IMR-90 (cell line): ENCODE results near the gene LENG1. TPM values are rescaled to one million over a fixed set of nuclear protein-coding genes. Genes with fewer than 3 reads are reported as not detected.
A peak's percentile ranks its signal among the peaks of the same experiment; 100 is the strongest.

Experiments
- ATAC-seq: fragments of 200-7000 bp; cut with Tn5 transposase; 2 replicates; pipeline ENCODE4 v1.9.1; 2020; ENCODE audit warnings: low read depth, mild to moderate bottlenecking, moderate library complexity
- BruUV-seq: library from RNA; stranded (reverse); fragments of 400-500 nt; replicated peaks from 2 replicates; lab custom pipeline; 2021; lab: Mats Ljungman, UMichigan
- CTCF ChIA-PET: fragments of 300-600 bp; formaldehyde crosslinking; extraction: SDS; loops from one replicate; lab custom pipeline; 2021; ENCODE audit warnings: antibody characterized with exemption; lab: Yijun Ruan, JAX
- POLR2A ChIA-PET: fragments of 300-600 bp; sonication (Branson Sonifier 250); formaldehyde crosslinking; loops from one replicate; lab custom pipeline; 2022; ENCODE audit warnings: antibody characterized with exemption; ENCODE audit not compliant: unreplicated experiment; lab: Charles Lee
- DNase-seq: peaks from one replicate; pipeline ENCODE4 v3.0.0; 2013
- H2AFZ ChIP-seq: replicated peaks from 2 replicates; pipeline ENCODE3; 2013; ENCODE audit warnings: low read length, mild to moderate bottlenecking; ENCODE audit not compliant: poor library complexity
- H2AK5ac ChIP-seq: 2 replicates; pipeline ENCODE4 v1.6.1; 2013; ENCODE audit warnings: low read depth, low read length, inconsistent platforms
- H2AK9ac ChIP-seq: replicated peaks from 2 replicates; pipeline ENCODE3; 2013; ENCODE audit warnings: mild to moderate bottlenecking, low read depth, low read length, moderate library complexity; ENCODE audit not compliant: poor library complexity
- H2BK120ac ChIP-seq: 2 replicates; pipeline ENCODE4 v1.6.1; 2013; ENCODE audit warnings: low read depth, low read length, inconsistent platforms
- H2BK15ac ChIP-seq: 3 replicates; pipeline ENCODE4 v1.6.1; 2013; ENCODE audit warnings: low read depth, low read length, inconsistent platforms
- H2BK20ac ChIP-seq: 2 replicates; pipeline ENCODE4 v1.6.1; 2013; ENCODE audit warnings: low read depth, mild to moderate bottlenecking, inconsistent platforms, low read length, moderate library complexity
- H2BK5ac ChIP-seq: 2 replicates; pipeline ENCODE4 v1.6.1; 2013; ENCODE audit warnings: mild to moderate bottlenecking, low read depth, low read length, inconsistent platforms; ENCODE audit not compliant: poor library complexity, severe bottlenecking
- H3K14ac ChIP-seq: replicated peaks from 2 replicates; pipeline ENCODE4 v1.6.1; 2013; ENCODE audit warnings: low read depth, low read length, inconsistent platforms
- H3K18ac ChIP-seq: 2 replicates; pipeline ENCODE4 v1.6.1; 2013; ENCODE audit warnings: low read depth, low read length, control low read depth
- H3K23ac ChIP-seq: 2 replicates; pipeline ENCODE4 v1.6.1; 2013; ENCODE audit warnings: low read depth, low read length, inconsistent platforms
- H3K27ac ChIP-seq: 2 replicates; pipeline ENCODE4 v1.5.1; 2013; ENCODE audit warnings: mild to moderate bottlenecking, control low read depth, low read length; ENCODE audit not compliant: insufficient read depth
- H3K27me3 ChIP-seq: 2 replicates; pipeline ENCODE4 v1.6.1; 2013; ENCODE audit warnings: low read length; ENCODE audit not compliant: control insufficient read depth, insufficient read depth
- H3K36me3 ChIP-seq: 2 replicates; pipeline ENCODE4 v1.6.1; 2013; ENCODE audit warnings: low read length, mixed read lengths; ENCODE audit not compliant: control insufficient read depth, insufficient read depth
- H3K4ac ChIP-seq: 2 replicates; pipeline ENCODE4 v1.6.1; 2013; ENCODE audit warnings: low read depth, low read length, inconsistent platforms
- H3K4me1 ChIP-seq: 2 replicates; pipeline ENCODE4 v1.6.1; 2013; ENCODE audit warnings: low read length, mixed read lengths; ENCODE audit not compliant: control insufficient read depth, insufficient read depth
- H3K4me2 ChIP-seq: 2 replicates; pipeline ENCODE4 v1.6.1; 2013; ENCODE audit warnings: low read depth, mild to moderate bottlenecking, control low read depth, low read length, moderate library complexity
- H3K4me3 ChIP-seq: 2 replicates; pipeline ENCODE4 v1.5.1; 2013; ENCODE audit warnings: low read depth, mild to moderate bottlenecking, control low read depth, low read length, moderate library complexity; ENCODE audit not compliant: insufficient read depth
- H3K56ac ChIP-seq: 2 replicates; pipeline ENCODE4 v1.6.1; 2013; ENCODE audit warnings: low read length, inconsistent platforms; ENCODE audit not compliant: insufficient read depth; ENCODE audit errors: extremely low read depth
- H3K79me1 ChIP-seq, 2 experiments: 2 replicates each; pipeline ENCODE4 v1.6.1; 2013; ENCODE audit warnings: low read length in 2 of 2, inconsistent platforms in 1 of 2, low read depth in 1 of 2
- H3K9ac ChIP-seq: 2 replicates; pipeline ENCODE4 v1.6.1; 2013; ENCODE audit warnings: low read depth, low read length, control low read depth
- H3K9me1 ChIP-seq: 2 replicates; pipeline ENCODE4 v1.6.1; 2013; ENCODE audit warnings: low read length, inconsistent platforms; ENCODE audit not compliant: insufficient read depth
- H3K9me3 ChIP-seq: 2 replicates; pipeline ENCODE4 v1.6.1; 2013; ENCODE audit warnings: low read length; ENCODE audit not compliant: control insufficient read depth, insufficient read depth
- H4K20me1 ChIP-seq: 2 replicates; pipeline ENCODE4 v1.6.1; 2013; ENCODE audit warnings: low read length, inconsistent platforms; ENCODE audit not compliant: insufficient read depth
- H4K5ac ChIP-seq: 2 replicates; pipeline ENCODE4 v1.6.1; 2013; ENCODE audit warnings: mild to moderate bottlenecking, low read depth, low read length, control low read depth
- H4K8ac ChIP-seq, 2 experiments: 2 replicates each; pipeline ENCODE4 v1.6.1; 2013; ENCODE audit warnings: low read depth in 2 of 2, low read length in 2 of 2, control low read depth in 1 of 2, inconsistent platforms in 1 of 2
- H4K91ac ChIP-seq: 2 replicates; pipeline ENCODE4 v1.6.1; 2013; ENCODE audit warnings: low read depth, low read length, inconsistent platforms; ENCODE audit not compliant: insufficient read depth
- BHLHE40 ChIP-seq: fragments of 150-350 bp; IDR thresholded peaks from 2 replicates; pipeline ENCODE4 v1.6.1; 2016; ENCODE audit warnings: mild to moderate bottlenecking, low read depth, low read length
- CEBPB ChIP-seq: IDR thresholded peaks from 2 replicates; pipeline ENCODE4 v1.6.1; 2012; ENCODE audit warnings: low read depth, low read length, improper control_type of control experiment
- CHD1 ChIP-seq: IDR thresholded peaks from 2 replicates; pipeline ENCODE4 v1.6.1; 2012; ENCODE audit warnings: low read depth, low read length, improper control_type of control experiment
- CTCF ChIP-seq: conservative IDR thresholded peaks from 2 replicates; pipeline ENCODE4 v1.5.1; 2012; ENCODE audit warnings: mild to moderate bottlenecking, low read depth, low read length, improper control_type of control experiment
- FOS ChIP-seq: fragments of 150-350 bp; IDR thresholded peaks from 2 replicates; pipeline ENCODE4 v1.6.1; 2016; ENCODE audit warnings: low read depth, low read length
- MAFK ChIP-seq: IDR thresholded peaks from 2 replicates; pipeline ENCODE4 v1.6.1; 2012; ENCODE audit warnings: low read depth, low read length, improper control_type of control experiment
- MAZ ChIP-seq: IDR thresholded peaks from 2 replicates; pipeline ENCODE4 v1.6.1; 2012; ENCODE audit warnings: low read depth, mild to moderate bottlenecking, low read length, improper control_type of control experiment, moderate library complexity, borderline replicate concordance
- MXI1 ChIP-seq: IDR thresholded peaks from 2 replicates; pipeline ENCODE4 v1.6.1; 2012; ENCODE audit warnings: low read depth, mild to moderate bottlenecking, low read length, moderate library complexity, borderline replicate concordance
- RCOR1 ChIP-seq: IDR thresholded peaks from 2 replicates; pipeline ENCODE4 v1.6.1; 2012; ENCODE audit warnings: mild to moderate bottlenecking, low read length, improper control_type of control experiment; ENCODE audit not compliant: insufficient replicate concordance
- RFX5 ChIP-seq: IDR thresholded peaks from 2 replicates; pipeline ENCODE4 v1.8.0; 2012; ENCODE audit warnings: low read depth, mild to moderate bottlenecking, low read length, moderate library complexity
- SMC3 ChIP-seq: fragments of 150-350 bp; IDR thresholded peaks from 2 replicates; pipeline ENCODE4 v1.6.1; 2016; ENCODE audit warnings: low read depth, mild to moderate bottlenecking, antibody characterized with exemption, low read length, moderate library complexity
- WGBS, 2 experiments: methylation state at CpG; one replicate each; pipeline versions ENCODE4 v1.1.5 to v1.1.7; 2013; ENCODE audit warnings: missing lambda C conversion rate in 2 of 2; ENCODE audit not compliant: insufficient read length in 1 of 2; ENCODE audit errors: extremely low coverage in 2 of 2; 5-methylcytosine and 5-hydroxymethylcytosine counted together
- dilution Hi-C: fragments of 300-500 bp; cut with HindIII; formaldehyde crosslinking; loops from one replicate; pipeline ENCODE4 v1.14.3; 2018; ENCODE audit warnings: low sequenced_read_pairs; ENCODE audit not compliant: unreplicated experiment
- in situ Hi-C: fragments of 300-500 bp; cut with MboI; formaldehyde crosslinking; loops from 3 replicates; pipeline ENCODE4 v1.14.3; 2019; ENCODE audit warnings: low sequenced_read_pairs, inconsistent platforms, mixed read lengths
- intact Hi-C: fragments of 100-400 bp; cut with micrococcal nuclease; formaldehyde crosslinking; loops from 2 replicates; pipeline ENCODE4 v1.10.0; 2022
- polyA plus RNA-seq, 3 experiments: library from polyadenylated mRNA; depleted of rRNA; stranded (reverse); fragments of >200 nt; gene quantifications; 2 replicates each; pipeline ENCODE4 v1.2.3, GENCODE V29; 2012; ENCODE audit warnings: low replicate concordance in 1 of 3
- total RNA-seq: library from RNA; depleted of rRNA; stranded (reverse); fragments of >200 nt; gene quantifications from 2 replicates; pipeline ENCODE4 v1.2.3, GENCODE V29; 2012
- TF ChIP-seq, protein P1 (sequence below): fragments of 150-350 bp; IDR thresholded peaks from 2 replicates; pipeline ENCODE4 v1.6.1; 2016; ENCODE audit warnings: low read depth, mild to moderate bottlenecking, low read length, moderate library complexity, borderline replicate concordance
- TF ChIP-seq, protein P2 (sequence below): fragments of 150-350 bp; IDR thresholded peaks from 2 replicates; pipeline ENCODE4 v1.6.1; 2017; ENCODE audit warnings: mild to moderate bottlenecking, antibody characterized with exemption, low read length, low read depth

LENG1 gene
- total and polyA plus RNA-seq, 2 of the 4 experiments (the other 2 are of a cell fraction) = 2.7 to 5.3 TPM

DNA sequence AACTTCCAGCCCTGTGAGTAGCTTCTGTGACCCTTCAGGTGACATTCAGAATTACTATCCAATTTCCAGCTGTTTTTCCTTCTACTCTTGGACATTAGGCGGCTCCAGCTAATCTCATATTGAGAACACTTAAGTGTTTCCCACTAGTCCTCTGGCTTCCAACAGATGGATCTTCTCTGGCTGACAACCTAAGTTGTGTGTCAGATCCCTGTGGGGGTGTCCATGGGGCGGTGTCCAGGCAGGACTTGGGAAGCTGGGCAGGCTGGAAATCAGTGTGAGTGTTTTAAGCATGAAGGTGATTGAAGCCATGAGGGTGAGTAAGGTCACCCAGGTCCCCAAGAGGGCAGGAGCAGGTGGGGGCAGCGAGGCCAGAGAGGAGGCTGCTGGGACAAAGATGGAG is 11.8 kb downstream of the LENG1 start:
- Histone ChIP-seq H3K4ac (no peak overlapping the region), H3K14ac (no peak overlapping the region), H2BK5ac (no peak overlapping the region), H4K5ac (no peak overlapping the region), H3K18ac (no peak overlapping the region), H3K36me3 (peaks cover 89% of the 10 kb centered on the region), H3K27ac (no peak overlapping the region), H3K9me3 (no peaks in the 10 kb centered on the region), H2BK20ac (no peak overlapping the region), H2BK15ac (no peak overlapping the region), H4K8ac (no peak overlapping the region), H3K27me3 (no peaks in the 10 kb centered on the region), H3K56ac (no peak overlapping the region), H4K20me1 (peaks cover 17% of the 10 kb centered on the region), H3K23ac (no peak overlapping the region), H3K9me1 (no peaks in the 10 kb centered on the region), H3K4me1 (no peaks in the 10 kb centered on the region), H2AK5ac (no peak overlapping the region), H4K91ac (no peak overlapping the region), H2BK120ac (no peak overlapping the region), H3K9ac (no peak overlapping the region), H3K4me3 (no peak overlapping the region), H3K79me1 (peaks cover 20 to 26% of the 10 kb centered on the region in 2 experiments), H2AFZ (no peak overlapping the region), H2AK9ac (no peak overlapping the region), H3K4me2 (no peak overlapping the region)
- dilution Hi-C loops (no loop called here), in situ Hi-C loops (loop anchor here (25.0 kb wide), 1 partner anchor 1515 kb away; the partner anchor contains the start of gene U2AF2), intact Hi-C loops (no loop called here)
- TF ChIP-seq FOS (no peak), SMC3 (no peak), CEBPB (no peak), CTCF (no peak), CHD1 (no peak), MAZ (no peak), MXI1 (no peak), RFX5 (no peak), RCOR1 (no peak), BHLHE40 (no peak), MAFK (no peak)
- TF ChIP-seq, protein P1, sequence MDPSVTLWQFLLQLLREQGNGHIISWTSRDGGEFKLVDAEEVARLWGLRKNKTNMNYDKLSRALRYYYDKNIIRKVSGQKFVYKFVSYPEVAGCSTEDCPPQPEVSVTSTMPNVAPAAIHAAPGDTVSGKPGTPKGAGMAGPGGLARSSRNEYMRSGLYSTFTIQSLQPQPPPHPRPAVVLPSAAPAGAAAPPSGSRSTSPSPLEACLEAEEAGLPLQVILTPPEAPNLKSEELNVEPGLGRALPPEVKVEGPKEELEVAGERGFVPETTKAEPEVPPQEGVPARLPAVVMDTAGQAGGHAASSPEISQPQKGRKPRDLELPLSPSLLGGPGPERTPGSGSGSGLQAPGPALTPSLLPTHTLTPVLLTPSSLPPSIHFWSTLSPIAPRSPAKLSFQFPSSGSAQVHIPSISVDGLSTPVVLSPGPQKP = no peak
- TF ChIP-seq, protein P2, sequence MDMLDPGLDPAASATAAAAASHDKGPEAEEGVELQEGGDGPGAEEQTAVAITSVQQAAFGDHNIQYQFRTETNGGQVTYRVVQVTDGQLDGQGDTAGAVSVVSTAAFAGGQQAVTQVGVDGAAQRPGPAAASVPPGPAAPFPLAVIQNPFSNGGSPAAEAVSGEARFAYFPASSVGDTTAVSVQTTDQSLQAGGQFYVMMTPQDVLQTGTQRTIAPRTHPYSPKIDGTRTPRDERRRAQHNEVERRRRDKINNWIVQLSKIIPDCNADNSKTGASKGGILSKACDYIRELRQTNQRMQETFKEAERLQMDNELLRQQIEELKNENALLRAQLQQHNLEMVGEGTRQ = no peak
- ATAC-seq (peak; percentile 50), DNase-seq (peak; percentile 28)
- CTCF ChIA-PET = no interaction called here
- no CpG with 5 or more reads among the region's 3 CpGs for WGBS, 2 experiments
- no TSS peak for BruUV-seq
- POLR2A ChIA-PET = no interaction called here
